Measurements from ENCODE around the gene ZNF319.

ZNF319 gene

GRCh38 chr16:57988929-57989328 lies 11.5 kb downstream of the ZNF319 start:
- Histone ChIP-seq H3K36me3 (ENCODE audit: insufficient read depth) (no peaks in the 10 kb centered on the region), H2AFZ (ENCODE audit: low read depth) (no peak overlapping the region), H3K9ac (no peak overlapping the region), H3K4me2 (no peak overlapping the region), H3K4me1 (ENCODE audit: low read depth, poor library complexity, severe bottlenecking) (no peaks in the 10 kb centered on the region), H3K4me3 (IDR thresholded peaks at IDR 0.05; ENCODE audit: insufficient read depth, low read depth, low read length) (no peak overlapping the region), H3K79me2 (ENCODE audit: insufficient read depth, low read depth) (no peaks in the 10 kb centered on the region), H3K27me3 (ENCODE audit: insufficient read depth, low read depth) (no peaks in the 10 kb centered on the region), H3K27ac (no peak overlapping the region), H4K20me1 (ENCODE audit: insufficient read depth) (no peaks in the 10 kb centered on the region)
- no peak for TF ChIP-seq CTCF (conservative IDR thresholded peaks at IDR 0.05; ENCODE audit: low read depth, low read length)

GRCh38 chr16:57987441-57988177 lies 12.9 kb downstream of the ZNF319 start:
- peaks cover 4% of the 10 kb centered on the region for H3K4me1 ChIP-seq (ENCODE audit: low read depth, poor library complexity, severe bottlenecking)
- H2AFZ ChIP-seq (ENCODE audit: low read depth), result no peak overlapping the region
- no peaks in the 10 kb centered on the region for H3K36me3 ChIP-seq (ENCODE audit: insufficient read depth)
- no peak overlapping the region for H3K4me2 ChIP-seq
- H3K9ac ChIP-seq, result no peak overlapping the region
- H3K27me3 ChIP-seq (ENCODE audit: insufficient read depth, low read depth), result no peaks in the 10 kb centered on the region
- H4K20me1 ChIP-seq (ENCODE audit: insufficient read depth), result no peaks in the 10 kb centered on the region
- H3K79me2 ChIP-seq (ENCODE audit: insufficient read depth, low read depth), result no peaks in the 10 kb centered on the region
- H3K27ac ChIP-seq, result no peak overlapping the region
- no peak for TF ChIP-seq CTCF (conservative IDR thresholded peaks at IDR 0.05; ENCODE audit: low read depth, low read length)
- no peak overlapping the region for H3K4me3 ChIP-seq (IDR thresholded peaks at IDR 0.05; ENCODE audit: insufficient read depth, low read depth, low read length)

GRCh38 chr16:57986196-57986595 lies 14.3 kb downstream of the ZNF319 start:
- Histone ChIP-seq H3K79me2 (ENCODE audit: insufficient read depth, low read depth) (no peaks in the 10 kb centered on the region), H4K20me1 (ENCODE audit: insufficient read depth) (no peaks in the 10 kb centered on the region), H3K4me1 (ENCODE audit: low read depth, poor library complexity, severe bottlenecking) (peaks cover 16% of the 10 kb centered on the region), H3K9ac (no peak overlapping the region), H3K27me3 (ENCODE audit: insufficient read depth, low read depth) (no peaks in the 10 kb centered on the region), H3K4me3 (IDR thresholded peaks at IDR 0.05; ENCODE audit: insufficient read depth, low read depth, low read length) (no peak overlapping the region), H3K27ac (no peak overlapping the region), H2AFZ (ENCODE audit: low read depth) (no peak overlapping the region), H3K4me2 (no peak overlapping the region), H3K36me3 (ENCODE audit: insufficient read depth) (no peaks in the 10 kb centered on the region)
- no peak for TF ChIP-seq CTCF (conservative IDR thresholded peaks at IDR 0.05; ENCODE audit: low read depth, low read length)

- Histone ChIP-seq H3K4me2 (no peak overlapping the region), H3K4me1 (ENCODE audit: low read depth, poor library complexity, severe bottlenecking) (peaks cover 24% of the 10 kb centered on the region), H3K4me3 (IDR thresholded peaks at IDR 0.05; ENCODE audit: insufficient read depth, low read depth, low read length) (no peak overlapping the region), H3K36me3 (ENCODE audit: insufficient read depth) (no peaks in the 10 kb centered on the region), H4K20me1 (ENCODE audit: insufficient read depth) (no peaks in the 10 kb centered on the region), H2AFZ (ENCODE audit: low read depth) (no peak overlapping the region), H3K9ac (no peak overlapping the region), H3K27ac (no peak overlapping the region), H3K27me3 (ENCODE audit: insufficient read depth, low read depth) (no peaks in the 10 kb centered on the region), H3K79me2 (ENCODE audit: insufficient read depth, low read depth) (no peaks in the 10 kb centered on the region)
- no peak for TF ChIP-seq CTCF (conservative IDR thresholded peaks at IDR 0.05; ENCODE audit: low read depth, low read length)
These were observed 15.0 kb downstream of the ZNF319 start for GRCh38 chr16:57985204-57986181.
